Endothelial cell of umbilical vein (primary cell): ENCODE measurements around the gene BCAS3.

Experiments used
- EZH2 ChIP-seq: IDR thresholded peaks from 2 replicates; pipeline ENCODE4 v1.6.1; 2012; ENCODE audit warnings: borderline replicate concordance, low read depth, mild to moderate bottlenecking, moderate library complexity, low read length, inconsistent platforms; ENCODE audit not compliant: severe bottlenecking
- FOS ChIP-seq: IDR thresholded peaks from 2 replicates; pipeline ENCODE4 v1.6.1; 2011; ENCODE audit warnings: mild to moderate bottlenecking, low read length, moderate library complexity, borderline replicate concordance; ENCODE audit not compliant: insufficient read depth
- JUN ChIP-seq: IDR thresholded peaks from 2 replicates; pipeline ENCODE4 v1.6.1; 2011; ENCODE audit warnings: borderline replicate concordance, low read depth; ENCODE audit not compliant: insufficient read length, insufficient read depth
- POLR2A ChIP-seq: IDR thresholded peaks from 2 replicates; pipeline ENCODE4 v1.6.1; 2012; ENCODE audit warnings: low read depth, mild to moderate bottlenecking, control low read depth, low read length
- POLR2AphosphoS5 ChIP-seq: IDR thresholded peaks from 2 replicates; pipeline ENCODE4 v1.6.1; 2012; ENCODE audit warnings: low read depth, mild to moderate bottlenecking, control low read depth, low read length, moderate library complexity; ENCODE audit not compliant: insufficient read depth
- TF ChIP-seq, protein P1 (sequence below), 2 donors: IDR thresholded peaks; 1 replicate in 1 of 2; 2 replicates in 1 of 2; pipeline ENCODE4 v1.5.1; 2011; ENCODE audit warnings: low read length in 2 of 2, mild to moderate bottlenecking in 2 of 2, moderate library complexity in 2 of 2, control low read depth in 1 of 2, inconsistent platforms in 1 of 2, low read depth in 1 of 2; ENCODE audit not compliant: insufficient read depth in 1 of 2; ENCODE audit errors: extremely low read depth in 1 of 2
- TF ChIP-seq, protein P2 (sequence below): IDR thresholded peaks from 2 replicates; pipeline ENCODE4 v1.6.1; 2011; ENCODE audit not compliant: insufficient read depth, insufficient read length

DNA sequence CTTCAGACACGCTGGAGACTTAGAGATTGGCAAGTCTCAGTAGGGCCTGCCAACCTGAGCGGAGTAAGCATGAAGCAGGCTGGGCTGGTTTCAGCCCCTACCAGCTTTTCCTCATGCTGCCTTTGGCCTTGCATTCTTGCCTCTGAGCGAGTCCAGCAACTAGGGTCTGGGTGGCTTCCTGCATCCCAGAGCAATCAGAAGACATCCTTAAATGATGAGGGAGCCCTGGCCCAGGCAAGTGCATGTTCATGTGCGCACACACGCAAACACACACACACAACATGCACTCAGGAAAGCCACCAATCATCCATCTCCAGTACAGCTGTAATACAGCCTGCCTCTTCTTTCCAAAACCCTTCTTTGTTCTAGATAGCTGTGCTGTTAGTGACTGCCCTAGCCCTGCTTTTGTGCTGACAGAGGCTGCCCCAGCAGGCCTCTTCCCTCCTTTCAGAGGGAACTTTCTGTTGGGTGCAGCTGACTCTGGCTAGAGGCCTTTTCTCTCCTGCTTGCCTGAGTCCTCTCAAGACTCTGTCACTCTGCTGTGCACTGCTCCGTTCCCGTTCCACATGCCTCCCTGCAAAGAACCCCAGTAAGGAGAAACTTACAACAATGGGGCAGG lies 691.3 kb downstream of the BCAS3 start:
- TF ChIP-seq, protein P1, sequence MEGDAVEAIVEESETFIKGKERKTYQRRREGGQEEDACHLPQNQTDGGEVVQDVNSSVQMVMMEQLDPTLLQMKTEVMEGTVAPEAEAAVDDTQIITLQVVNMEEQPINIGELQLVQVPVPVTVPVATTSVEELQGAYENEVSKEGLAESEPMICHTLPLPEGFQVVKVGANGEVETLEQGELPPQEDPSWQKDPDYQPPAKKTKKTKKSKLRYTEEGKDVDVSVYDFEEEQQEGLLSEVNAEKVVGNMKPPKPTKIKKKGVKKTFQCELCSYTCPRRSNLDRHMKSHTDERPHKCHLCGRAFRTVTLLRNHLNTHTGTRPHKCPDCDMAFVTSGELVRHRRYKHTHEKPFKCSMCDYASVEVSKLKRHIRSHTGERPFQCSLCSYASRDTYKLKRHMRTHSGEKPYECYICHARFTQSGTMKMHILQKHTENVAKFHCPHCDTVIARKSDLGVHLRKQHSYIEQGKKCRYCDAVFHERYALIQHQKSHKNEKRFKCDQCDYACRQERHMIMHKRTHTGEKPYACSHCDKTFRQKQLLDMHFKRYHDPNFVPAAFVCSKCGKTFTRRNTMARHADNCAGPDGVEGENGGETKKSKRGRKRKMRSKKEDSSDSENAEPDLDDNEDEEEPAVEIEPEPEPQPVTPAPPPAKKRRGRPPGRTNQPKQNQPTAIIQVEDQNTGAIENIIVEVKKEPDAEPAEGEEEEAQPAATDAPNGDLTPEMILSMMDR (IDR thresholded peaks at IDR 0.05; ENCODE audit: extremely low read depth in 1 of 2, insufficient read depth in 1 of 2, low read depth in 1 of 2, low read length in 2 of 2), result no peak
- no peak for TF ChIP-seq EZH2
- no peak for TF ChIP-seq FOS
- TF ChIP-seq, protein P2, sequence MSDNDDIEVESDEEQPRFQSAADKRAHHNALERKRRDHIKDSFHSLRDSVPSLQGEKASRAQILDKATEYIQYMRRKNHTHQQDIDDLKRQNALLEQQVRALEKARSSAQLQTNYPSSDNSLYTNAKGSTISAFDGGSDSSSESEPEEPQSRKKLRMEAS, result no peak
- TF ChIP-seq POLR2AphosphoS5, result no peak
- TF ChIP-seq POLR2A, result no peak
- no peak for TF ChIP-seq JUN
